Activated naive CD4-positive, alpha-beta T cell treated with anti-CD3 and anti-CD28 coated beads, Interleukin-2, amount 10 ng/mL, durations not matched to agents 7 days and 5 days (primary cell): ENCODE measurements around the gene TTLL5.
A peak's percentile ranks its signal among the peaks of the same experiment; 100 is the strongest.

Experiments
- CTCF ChIA-PET: fragments of 350-600 bp; sonication (Branson Sonifier 250); formaldehyde crosslinking; loops from one replicate; lab custom pipeline; 2021; ENCODE audit warnings: antibody characterized with exemption; lab: Charles Lee
- DNase-seq: peaks from one replicate; pipeline ENCODE4 v3.0.0-alpha.2; 2020
- H3K27ac Mint-ChIP-seq: one replicate; pipeline ENCODE4 v1.8.0; 2021; ENCODE audit warnings: mild to moderate bottlenecking, moderate library complexity, mixed read lengths
- H3K27me3 Mint-ChIP-seq: one replicate; pipeline ENCODE4 v1.8.0; 2021; ENCODE audit warnings: mild to moderate bottlenecking, mixed read lengths
- H3K36me3 Mint-ChIP-seq: one replicate; pipeline ENCODE4 v1.8.0; 2021; ENCODE audit warnings: mixed read lengths
- H3K4me1 Mint-ChIP-seq: one replicate; pipeline ENCODE4 v1.8.0; 2021; ENCODE audit warnings: mixed read lengths
- H3K4me3 Mint-ChIP-seq: one replicate; pipeline ENCODE4 v1.8.0; 2021; ENCODE audit warnings: mild to moderate bottlenecking, moderate library complexity, mixed read lengths
- H3K9me3 Mint-ChIP-seq: one replicate; pipeline ENCODE4 v1.8.0; 2021; ENCODE audit warnings: mixed read lengths

Gene TTLL5

GRCh38 chr14:75976826-75977581 lies 316.0 kb downstream of the TTLL5 start:
- H3K9me3 Mint-ChIP-seq = no peaks in the 10 kb centered on the region
- H3K4me1 Mint-ChIP-seq = peaks cover 32% of the 10 kb centered on the region
- H3K27me3 Mint-ChIP-seq = no peaks in the 10 kb centered on the region
- DNase-seq = no peak
- H3K36me3 Mint-ChIP-seq = no peaks in the 10 kb centered on the region
- CTCF ChIA-PET = interaction anchor here (0.6 to 8.5 kb wide), 6 partner anchors 10 to 669 kb away, joined by 3 to 131 read pairs (median 4); no protein-coding TSS in a partner anchor
- no peak overlapping the region for H3K27ac Mint-ChIP-seq
- no peak overlapping the region for H3K4me3 Mint-ChIP-seq

- no peak overlapping the region for H3K27ac Mint-ChIP-seq
- peaks cover 4% of the 10 kb centered on the region for H3K27me3 Mint-ChIP-seq
- no peak overlapping the region for H3K4me3 Mint-ChIP-seq
- DNase-seq = no peak
- CTCF ChIA-PET = interaction anchor here (0.6 to 8.5 kb wide), 5 partner anchors 11 to 668 kb away, joined by 3 to 131 read pairs (median 3); no protein-coding TSS in a partner anchor
- no peaks in the 10 kb centered on the region for H3K36me3 Mint-ChIP-seq
- H3K9me3 Mint-ChIP-seq = no peaks in the 10 kb centered on the region
- peaks cover 33% of the 10 kb centered on the region for H3K4me1 Mint-ChIP-seq
Measured at GRCh38 chr14:75977582-75977943, 316.5 kb downstream of the TTLL5 start.

DNA sequence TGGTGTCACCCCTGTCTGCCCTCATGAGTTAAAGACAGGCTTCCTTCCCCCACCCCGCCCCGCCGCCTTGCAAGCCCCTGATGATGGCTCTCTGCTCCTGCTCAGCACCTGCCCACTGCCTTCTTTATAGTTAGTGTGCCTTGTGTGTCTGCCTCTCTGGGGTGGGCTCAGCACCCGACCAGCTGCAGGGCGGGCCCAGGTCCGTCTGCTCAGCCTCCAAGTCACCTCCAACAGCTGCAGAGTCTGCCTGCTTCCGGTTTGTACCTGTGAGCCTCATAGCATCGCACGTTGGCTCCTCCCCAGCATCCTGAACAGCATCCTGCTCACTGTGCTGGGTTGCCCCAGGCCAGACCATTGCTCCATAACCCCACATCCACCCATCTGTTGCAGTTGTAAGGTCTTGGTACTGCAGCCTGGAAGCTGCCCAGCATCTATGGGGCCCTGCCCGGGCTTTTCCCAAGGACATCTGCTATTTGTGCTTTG lies 317.2 kb downstream of the TTLL5 start:
- Mint-ChIP-seq H3K27me3 (peaks cover 12% of the 10 kb centered on the region), H3K9me3 (no peaks in the 10 kb centered on the region), H3K4me1 (peaks cover 34% of the 10 kb centered on the region), H3K27ac (no peak overlapping the region), H3K36me3 (no peaks in the 10 kb centered on the region), H3K4me3 (no peak overlapping the region)
- CTCF ChIA-PET = interaction anchor here (0.7 to 8.5 kb wide), 11 partner anchors 10 to 402 kb away, joined by 3 to 131 read pairs (median 4); partner anchors contain the start of gene FLVCR2
- peak; percentile 59 for DNase-seq

GRCh38 chr14:75979071-75979571 lies 318.1 kb downstream of the TTLL5 start:
- no peaks in the 10 kb centered on the region for H3K9me3 Mint-ChIP-seq
- H3K36me3 Mint-ChIP-seq = no peaks in the 10 kb centered on the region
- DNase-seq = peak; percentile 32
- CTCF ChIA-PET = interaction anchor here (0.7 to 8.5 kb wide), 15 partner anchors 9 to 403 kb away, joined by 3 to 131 read pairs (median 4); partner anchors contain the start of gene FLVCR2
- no peak overlapping the region for H3K27ac Mint-ChIP-seq
- peaks cover 19% of the 10 kb centered on the region for H3K27me3 Mint-ChIP-seq
- H3K4me3 Mint-ChIP-seq = no peak overlapping the region
- H3K4me1 Mint-ChIP-seq = peaks cover 34% of the 10 kb centered on the region

GRCh38 chr14:75979648-75980565 lies 318.9 kb downstream of the TTLL5 start:
- CTCF ChIA-PET = interaction anchor here (1.0 to 8.5 kb wide), 12 partner anchors 8 to 403 kb away, joined by 3 to 131 read pairs (median 4); partner anchors contain the start of gene FLVCR2
- H3K36me3 Mint-ChIP-seq = no peaks in the 10 kb centered on the region
- peaks cover 34% of the 10 kb centered on the region for H3K4me1 Mint-ChIP-seq
- H3K27me3 Mint-ChIP-seq = peaks cover 20% of the 10 kb centered on the region
- H3K9me3 Mint-ChIP-seq = no peaks in the 10 kb centered on the region
- no peak overlapping the region for H3K27ac Mint-ChIP-seq
- H3K4me3 Mint-ChIP-seq = no peak overlapping the region
- DNase-seq = no peak

DNA sequence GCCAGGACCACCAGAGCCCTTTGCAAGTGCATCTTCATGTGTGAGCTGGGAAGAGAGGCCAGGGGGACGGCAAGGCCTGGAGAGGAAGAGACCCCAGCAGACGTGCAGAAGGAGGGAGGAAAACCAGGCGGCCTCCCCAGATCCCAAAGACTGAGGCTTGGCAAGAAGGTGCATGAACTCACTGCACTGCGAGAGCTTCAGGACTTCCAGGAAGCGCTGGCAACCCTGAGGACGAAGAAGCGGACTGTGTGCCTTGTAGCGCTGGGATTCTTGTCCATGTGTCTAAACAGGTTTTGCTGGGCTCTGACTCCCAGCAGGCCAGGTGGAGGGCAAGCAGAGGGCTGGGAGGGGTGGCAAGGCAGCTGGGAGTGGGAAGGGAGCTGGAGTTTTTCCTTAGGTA lies 319.8 kb downstream of the TTLL5 start:
- H3K4me1 Mint-ChIP-seq = peaks cover 39% of the 10 kb centered on the region
- DNase-seq = no peak
- CTCF ChIA-PET = interaction anchor here (1.3 to 8.5 kb wide), 4 partner anchors 74 to 327 kb away, joined by 3 to 131 read pairs (median 46); no protein-coding TSS in a partner anchor
- no peaks in the 10 kb centered on the region for H3K36me3 Mint-ChIP-seq
- H3K27ac Mint-ChIP-seq = peak overlapping the region; percentile 49
- H3K4me3 Mint-ChIP-seq = peak overlapping the region; percentile 70
- no peaks in the 10 kb centered on the region for H3K9me3 Mint-ChIP-seq
- peaks cover 20% of the 10 kb centered on the region for H3K27me3 Mint-ChIP-seq

- DNase-seq = peak; percentile 73
- H3K36me3 Mint-ChIP-seq = no peaks in the 10 kb centered on the region
- H3K4me3 Mint-ChIP-seq = peak within 1 kb of the TSS; percentile 70
- H3K27me3 Mint-ChIP-seq = peaks cover 20% of the 10 kb centered on the region
- peak within 1 kb of the TSS; percentile 74 for H3K27ac Mint-ChIP-seq
- H3K9me3 Mint-ChIP-seq = no peaks in the 10 kb centered on the region
- H3K4me1 Mint-ChIP-seq = peaks cover 47% of the 10 kb centered on the region
- CTCF ChIA-PET = interaction anchor here (1.4 to 8.5 kb wide), 5 partner anchors 74 to 404 kb away, joined by 5 to 131 read pairs (median 7); partner anchors contain the start of gene FLVCR2
Measured at GRCh38 chr14:75981426-75982265, 320.6 kb downstream of the TTLL5 start, which contains the start of gene TGFB3. Gene TGFB3, minus strand, starts transcription at chr14:75981995. Its CDS starts 1,102 bp downstream, at chr14:75980893.

- H3K4me1 Mint-ChIP-seq = peaks cover 47% of the 10 kb centered on the region
- DNase-seq = peak; percentile 84
- no peaks in the 10 kb centered on the region for H3K36me3 Mint-ChIP-seq
- peaks cover 20% of the 10 kb centered on the region for H3K27me3 Mint-ChIP-seq
- H3K27ac Mint-ChIP-seq = peak overlapping the region; percentile 74
- peak overlapping the region; percentile 70 for H3K4me3 Mint-ChIP-seq
- CTCF ChIA-PET = interaction anchor here (0.6 to 8.5 kb wide), 16 partner anchors 13 to 741 kb away, joined by 3 to 131 read pairs (median 4); partner anchors contain the start of gene FLVCR2
- no peaks in the 10 kb centered on the region for H3K9me3 Mint-ChIP-seq
Measured at GRCh38 chr14:75982266-75983018, 321.4 kb downstream of the TTLL5 start.

DNA sequence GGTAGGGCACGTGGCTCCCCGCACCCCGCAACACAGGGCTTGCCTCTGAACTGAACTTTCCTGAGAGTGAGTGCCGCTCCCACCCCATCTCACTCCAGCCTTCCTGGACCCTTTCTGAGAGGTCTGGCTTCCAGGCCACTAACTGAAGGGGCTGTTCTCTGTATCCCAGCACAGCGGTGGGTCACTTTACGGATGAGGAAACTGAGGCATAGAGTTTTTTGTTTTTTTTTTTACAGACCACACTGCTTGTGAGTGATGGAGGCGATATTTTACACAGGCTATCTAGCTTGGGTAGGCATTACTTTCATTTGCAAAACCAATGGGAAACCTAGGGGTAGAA lies 321.9 kb downstream of the TTLL5 start:
- CTCF ChIA-PET = interaction anchor here (0.6 to 8.5 kb wide), 15 partner anchors 12 to 742 kb away, joined by 3 to 131 read pairs (median 4); partner anchors contain the start of gene FLVCR2
- Mint-ChIP-seq H3K4me1 (peaks cover 47% of the 10 kb centered on the region), H3K27me3 (peaks cover 20% of the 10 kb centered on the region), H3K4me3 (peak overlapping the region; percentile 70), H3K27ac (no peak overlapping the region), H3K9me3 (no peaks in the 10 kb centered on the region), H3K36me3 (no peaks in the 10 kb centered on the region)
- no peak for DNase-seq

GRCh38 chr14:75984674-75985073 lies 323.6 kb downstream of the TTLL5 start:
- Mint-ChIP-seq H3K27me3 (peaks cover 20% of the 10 kb centered on the region), H3K9me3 (no peaks in the 10 kb centered on the region), H3K4me1 (peaks cover 32% of the 10 kb centered on the region), H3K4me3 (no peak overlapping the region), H3K27ac (no peak overlapping the region), H3K36me3 (no peaks in the 10 kb centered on the region)
- CTCF ChIA-PET = interaction anchor here (0.6 to 1.6 kb wide), 6 partner anchors 11 to 276 kb away, joined by 3 to 8 read pairs (median 4); no protein-coding TSS in a partner anchor
- no peak for DNase-seq

DNA sequence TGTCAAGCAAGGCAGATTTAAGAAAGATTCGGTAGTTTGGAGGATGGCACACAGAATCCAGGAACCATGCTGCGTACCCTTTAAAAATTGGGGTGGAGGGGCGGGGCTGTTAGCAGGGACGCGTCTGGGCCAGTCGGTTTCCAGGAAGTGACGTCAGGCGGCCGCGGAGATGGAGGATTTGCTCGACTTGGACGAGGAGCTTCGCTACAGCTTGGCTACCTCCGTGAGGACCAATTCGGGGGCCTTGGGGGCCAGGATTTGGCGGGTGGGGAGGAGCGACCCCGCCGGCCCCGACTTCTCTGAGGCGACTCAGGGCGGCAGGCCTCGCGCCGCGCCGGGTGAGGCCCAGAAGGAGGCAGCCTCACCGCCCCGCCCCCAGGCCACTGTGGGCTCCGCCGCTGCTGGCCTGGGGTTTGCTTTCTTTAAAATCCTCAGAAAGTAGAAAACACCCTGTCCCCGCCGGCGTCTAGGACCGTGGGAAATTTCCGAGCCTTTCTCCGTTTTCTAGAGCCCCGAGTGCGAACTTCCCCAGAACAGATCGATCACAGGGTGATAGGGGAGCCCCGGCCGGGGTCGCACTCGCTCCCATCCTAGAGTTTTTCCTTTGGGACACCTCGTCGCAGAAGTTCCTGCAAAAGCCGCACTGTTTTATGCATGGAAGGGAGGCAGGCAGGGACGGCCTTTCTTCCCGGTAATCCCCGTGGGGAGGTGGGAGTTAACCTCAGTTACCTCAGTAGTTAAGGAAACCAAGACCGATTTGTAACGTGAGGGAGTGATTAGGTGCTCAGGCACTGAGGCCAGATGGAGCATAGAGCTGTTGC lies 324.8 kb downstream of the TTLL5 start, which contains the start of gene IFT43:
Gene IFT43, plus strand, starts transcription at position 146 of the 821 bp plus-strand sequence. Its CDS starts 24 bp downstream, at position 170.
- Mint-ChIP-seq H3K27ac (peak within 1 kb of the TSS; percentile 73), H3K27me3 (peaks cover 20% of the 10 kb centered on the region), H3K36me3 (no peaks in the 10 kb centered on the region), H3K4me1 (peaks cover 27% of the 10 kb centered on the region), H3K9me3 (no peaks in the 10 kb centered on the region), H3K4me3 (peak within 1 kb of the TSS; percentile 84)
- CTCF ChIA-PET = interaction anchor here (1.0 to 1.6 kb wide), 3 partner anchors 12 to 277 kb away, joined by 3 to 8 read pairs (median 6); no protein-coding TSS in a partner anchor
- peak; percentile 97 for DNase-seq
